SK-N-SH treated with all-trans-retinoic acid at 6 μM for 48 hours (cell line): ENCODE results near the gene SNPH.

Experiments used
- ATAC-seq: fragments of 200-7000 bp; cut with Tn5 transposase; 3 replicates; pipeline ENCODE4 v1.9.1; 2020; ENCODE audit warnings: mild to moderate bottlenecking, moderate library complexity
- ARNTL ChIP-seq: fragments of 450-650 bp; formaldehyde crosslinking; IDR thresholded peaks from 2 replicates; pipeline ENCODE4 v1.5.0; 2020; ENCODE audit warnings: low read depth, mild to moderate bottlenecking, moderate library complexity, borderline replicate concordance
- BACH2 ChIP-seq: fragments of 250-450 bp; sonication (Bioruptor Pico); IDR thresholded peaks from 2 replicates; pipeline ENCODE4 v1.9.0; 2021; ENCODE audit warnings: mild to moderate bottlenecking, borderline replicate concordance
- CSDC2 ChIP-seq: fragments of 250-450 bp; sonication (Bioruptor Pico); IDR thresholded peaks from 2 replicates; pipeline ENCODE4 v1.5.0; 2020; ENCODE audit warnings: mild to moderate bottlenecking, moderate library complexity
- ESRRG ChIP-seq: fragments of 250-450 bp; sonication (Bioruptor Pico); IDR thresholded peaks from 2 replicates; pipeline ENCODE4 v1.6.1; 2021; ENCODE audit warnings: mild to moderate bottlenecking
- GLIS3 ChIP-seq: fragments of 250-450 bp; sonication (Bioruptor Pico); IDR thresholded peaks from 2 replicates; pipeline ENCODE4 v1.5.0; 2020; ENCODE audit warnings: mild to moderate bottlenecking, moderate library complexity
- OSR1 ChIP-seq: fragments of 250-450 bp; sonication (Bioruptor Pico); IDR thresholded peaks from 2 replicates; pipeline ENCODE4 v1.8.0; 2022; ENCODE audit warnings: moderate library complexity, mild to moderate bottlenecking, inconsistent platforms
- PPARA ChIP-seq: fragments of 250-450 bp; sonication (Bioruptor Pico); IDR thresholded peaks from 2 replicates; pipeline ENCODE4 v1.5.0; 2020; ENCODE audit warnings: mild to moderate bottlenecking, borderline replicate concordance
- RARB ChIP-seq: fragments of 250-450 bp; sonication (Bioruptor Pico); IDR thresholded peaks from 2 replicates; pipeline ENCODE4 v1.8.0; 2021; ENCODE audit warnings: mild to moderate bottlenecking, moderate library complexity
- SNAI2 ChIP-seq: fragments of 250-450 bp; sonication (Bioruptor Pico); IDR thresholded peaks from 2 replicates; pipeline ENCODE4 v1.5.0; 2020; ENCODE audit warnings: mild to moderate bottlenecking, moderate library complexity
- TCF4 ChIP-seq: fragments of 250-450 bp; sonication (Bioruptor Pico); IDR thresholded peaks from 2 replicates; pipeline ENCODE4 v1.8.0; 2021; ENCODE audit warnings: mild to moderate bottlenecking, moderate library complexity, borderline replicate concordance
- TOX ChIP-seq: fragments of 250-450 bp; sonication (Bioruptor Pico); IDR thresholded peaks from 2 replicates; pipeline ENCODE4 v1.8.0; 2021; ENCODE audit warnings: mild to moderate bottlenecking, moderate library complexity, borderline replicate concordance
- TSHZ2 ChIP-seq: fragments of 250-450 bp; sonication (Bioruptor Pico); IDR thresholded peaks from 2 replicates; pipeline ENCODE4 v1.5.0; 2020; ENCODE audit warnings: mild to moderate bottlenecking, moderate library complexity
- ZC3H10 ChIP-seq: fragments of 250-450 bp; sonication (Bioruptor Pico); IDR thresholded peaks from 2 replicates; pipeline ENCODE4 v1.5.1; 2021; ENCODE audit warnings: mild to moderate bottlenecking, moderate library complexity
- ZFP30 ChIP-seq: fragments of 450-650 bp; formaldehyde crosslinking; IDR thresholded peaks from 2 replicates; pipeline ENCODE4 v1.5.0; 2022; ENCODE audit warnings: mild to moderate bottlenecking, moderate library complexity
- ZNF565 ChIP-seq: fragments of 450-650 bp; formaldehyde crosslinking; conservative IDR thresholded peaks from 2 replicates; pipeline ENCODE4 v1.5.0; 2020; ENCODE audit warnings: low read depth, mild to moderate bottlenecking, moderate library complexity
- ZNF70 ChIP-seq: fragments of 450-650 bp; formaldehyde crosslinking; IDR thresholded peaks from 2 replicates; pipeline ENCODE4 v1.5.0; 2020; ENCODE audit warnings: mild to moderate bottlenecking, moderate library complexity
- ZNF8 ChIP-seq: fragments of 450-650 bp; formaldehyde crosslinking; IDR thresholded peaks from 2 replicates; pipeline ENCODE4 v1.5.0; 2020; ENCODE audit warnings: mild to moderate bottlenecking, moderate library complexity
- TF ChIP-seq, protein P1 (sequence below): fragments of 250-450 bp; sonication (Bioruptor Pico); IDR thresholded peaks from 2 replicates; pipeline ENCODE4 v1.8.0; 2021; ENCODE audit warnings: low read depth, mild to moderate bottlenecking, moderate library complexity, borderline replicate concordance
- TF ChIP-seq, protein P2 (sequence below): fragments of 250-450 bp; sonication (Bioruptor Pico); IDR thresholded peaks from 2 replicates; pipeline ENCODE4 v1.8.0; 2020; ENCODE audit warnings: mild to moderate bottlenecking, moderate library complexity, borderline replicate concordance
- TF ChIP-seq, protein P3 (sequence below): fragments of 250-450 bp; sonication (Bioruptor Pico); IDR thresholded peaks from 2 replicates; pipeline ENCODE4 v1.5.1; 2021; ENCODE audit warnings: mild to moderate bottlenecking, moderate library complexity

SNPH gene

DNA sequence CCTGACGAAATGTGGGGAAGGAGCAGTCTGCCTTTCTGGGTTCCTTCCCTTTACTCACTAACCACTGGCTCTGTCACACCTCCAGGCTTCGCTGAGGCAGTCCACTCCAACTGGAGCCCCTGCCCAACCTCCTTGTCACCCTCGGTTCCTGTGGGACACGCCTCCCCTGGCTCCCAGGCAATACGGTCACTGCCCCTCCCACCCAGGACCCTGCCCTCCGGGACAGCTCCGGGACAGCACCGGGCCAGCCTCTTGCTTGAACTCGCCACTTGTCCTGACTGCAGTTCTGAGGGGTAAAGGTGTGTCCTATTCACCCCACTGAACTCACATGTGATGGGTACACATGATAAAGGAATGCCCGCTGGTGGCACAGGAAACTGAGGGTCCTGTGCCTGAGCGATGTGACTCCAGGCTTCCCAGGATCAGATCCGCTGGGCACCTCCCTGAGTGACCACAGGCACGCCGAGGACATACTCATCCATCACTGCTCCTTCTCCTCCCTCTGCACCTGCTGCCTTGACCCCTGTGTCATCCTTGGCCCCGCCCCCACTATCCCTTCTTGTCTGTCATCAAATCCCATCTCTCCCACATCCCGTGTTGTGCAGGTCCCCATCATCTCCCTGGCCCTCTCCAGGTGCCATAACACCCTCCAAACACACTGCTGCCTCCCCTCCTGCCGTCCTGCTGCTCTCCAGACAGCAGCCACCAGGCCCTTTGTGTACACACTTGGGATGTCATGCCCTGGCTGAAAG lies 55.0 kb downstream of the SNPH start (continued):
- TF ChIP-seq, protein P1, sequence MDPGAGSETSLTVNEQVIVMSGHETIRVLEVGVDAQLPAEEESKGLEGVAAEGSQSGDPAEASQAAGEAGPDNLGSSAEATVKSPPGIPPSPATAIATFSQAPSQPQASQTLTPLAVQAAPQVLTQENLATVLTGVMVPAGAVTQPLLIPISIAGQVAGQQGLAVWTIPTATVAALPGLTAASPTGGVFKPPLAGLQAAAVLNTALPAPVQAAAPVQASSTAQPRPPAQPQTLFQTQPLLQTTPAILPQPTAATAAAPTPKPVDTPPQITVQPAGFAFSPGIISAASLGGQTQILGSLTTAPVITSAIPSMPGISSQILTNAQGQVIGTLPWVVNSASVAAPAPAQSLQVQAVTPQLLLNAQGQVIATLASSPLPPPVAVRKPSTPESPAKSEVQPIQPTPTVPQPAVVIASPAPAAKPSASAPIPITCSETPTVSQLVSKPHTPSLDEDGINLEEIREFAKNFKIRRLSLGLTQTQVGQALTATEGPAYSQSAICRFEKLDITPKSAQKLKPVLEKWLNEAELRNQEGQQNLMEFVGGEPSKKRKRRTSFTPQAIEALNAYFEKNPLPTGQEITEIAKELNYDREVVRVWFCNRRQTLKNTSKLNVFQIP = no peak
- TF ChIP-seq ZNF70 (CRISPR knock-in tag) (no peak), ZC3H10 (no peak), PPARA (CRISPR knock-in tag) (no peak), ZNF565 (CRISPR knock-in tag) (no peak)
- TF ChIP-seq, protein P2, sequence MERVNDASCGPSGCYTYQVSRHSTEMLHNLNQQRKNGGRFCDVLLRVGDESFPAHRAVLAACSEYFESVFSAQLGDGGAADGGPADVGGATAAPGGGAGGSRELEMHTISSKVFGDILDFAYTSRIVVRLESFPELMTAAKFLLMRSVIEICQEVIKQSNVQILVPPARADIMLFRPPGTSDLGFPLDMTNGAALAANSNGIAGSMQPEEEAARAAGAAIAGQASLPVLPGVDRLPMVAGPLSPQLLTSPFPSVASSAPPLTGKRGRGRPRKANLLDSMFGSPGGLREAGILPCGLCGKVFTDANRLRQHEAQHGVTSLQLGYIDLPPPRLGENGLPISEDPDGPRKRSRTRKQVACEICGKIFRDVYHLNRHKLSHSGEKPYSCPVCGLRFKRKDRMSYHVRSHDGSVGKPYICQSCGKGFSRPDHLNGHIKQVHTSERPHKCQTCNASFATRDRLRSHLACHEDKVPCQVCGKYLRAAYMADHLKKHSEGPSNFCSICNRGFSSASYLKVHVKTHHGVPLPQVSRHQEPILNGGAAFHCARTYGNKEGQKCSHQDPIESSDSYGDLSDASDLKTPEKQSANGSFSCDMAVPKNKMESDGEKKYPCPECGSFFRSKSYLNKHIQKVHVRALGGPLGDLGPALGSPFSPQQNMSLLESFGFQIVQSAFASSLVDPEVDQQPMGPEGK = no peak

DNA sequence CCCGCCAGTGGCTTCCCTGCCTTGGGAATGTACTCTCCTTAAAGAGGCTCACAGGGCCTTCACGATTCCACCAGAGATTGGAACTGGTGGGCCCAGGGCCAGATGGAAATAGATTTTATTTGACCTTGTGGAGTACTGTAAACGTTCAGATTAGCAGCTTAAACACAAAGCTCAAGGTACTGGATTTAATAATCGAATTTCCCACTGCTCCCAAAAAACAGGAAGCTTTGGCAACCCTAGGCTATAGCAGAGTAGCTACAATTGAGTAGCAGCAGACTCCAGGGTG lies 55.5 kb downstream of the SNPH start:
- TF ChIP-seq TSHZ2 (CRISPR knock-in tag) (no peak), ZFP30 (no peak), CSDC2 (CRISPR knock-in tag) (no peak), OSR1 (CRISPR knock-in tag) (no peak), ESRRG (CRISPR knock-in tag) (no peak), ZNF565 (CRISPR knock-in tag) (no peak), TOX (no peak), SNAI2 (no peak), GLIS3 (no peak), ARNTL (CRISPR knock-in tag) (no peak), ZNF70 (CRISPR knock-in tag) (no peak)
- TF ChIP-seq, protein P2 = no peak
- TF ChIP-seq, protein P1 = no peak
- no peak for ATAC-seq

- no peak for TF ChIP-seq GLIS3
- TF ChIP-seq ESRRG (CRISPR knock-in tag) = no peak
- no peak for TF ChIP-seq TCF4
- TF ChIP-seq CSDC2 (CRISPR knock-in tag) = 0 out of 2 replicates have a peak, but pooled peaks have one; percentile 13
- TF ChIP-seq, all 23 proteins: peak for 1
- peak; percentile 67 for ATAC-seq
These were observed 56.6 kb downstream of the SNPH start for GRCh38 chr20:1322511-1323245.

GRCh38 chr20:1323256-1323655 lies 57.2 kb downstream of the SNPH start:
- peak; percentile 3; the same call in 2 of the 3 replicates for ATAC-seq
- TF ChIP-seq RARB (CRISPR knock-in tag) (no peak), PPARA (CRISPR knock-in tag) (no peak), TCF4 (no peak), ZNF565 (CRISPR knock-in tag) (no peak), TOX (no peak), ARNTL (CRISPR knock-in tag) (no peak), CSDC2 (CRISPR knock-in tag) (no peak), SNAI2 (no peak), ZNF8 (CRISPR knock-in tag) (no peak), BACH2 (CRISPR knock-in tag) (no peak), ESRRG (CRISPR knock-in tag) (no peak), ZNF70 (CRISPR knock-in tag) (no peak)
- TF ChIP-seq, protein P2 = no peak
- TF ChIP-seq, protein P3, sequence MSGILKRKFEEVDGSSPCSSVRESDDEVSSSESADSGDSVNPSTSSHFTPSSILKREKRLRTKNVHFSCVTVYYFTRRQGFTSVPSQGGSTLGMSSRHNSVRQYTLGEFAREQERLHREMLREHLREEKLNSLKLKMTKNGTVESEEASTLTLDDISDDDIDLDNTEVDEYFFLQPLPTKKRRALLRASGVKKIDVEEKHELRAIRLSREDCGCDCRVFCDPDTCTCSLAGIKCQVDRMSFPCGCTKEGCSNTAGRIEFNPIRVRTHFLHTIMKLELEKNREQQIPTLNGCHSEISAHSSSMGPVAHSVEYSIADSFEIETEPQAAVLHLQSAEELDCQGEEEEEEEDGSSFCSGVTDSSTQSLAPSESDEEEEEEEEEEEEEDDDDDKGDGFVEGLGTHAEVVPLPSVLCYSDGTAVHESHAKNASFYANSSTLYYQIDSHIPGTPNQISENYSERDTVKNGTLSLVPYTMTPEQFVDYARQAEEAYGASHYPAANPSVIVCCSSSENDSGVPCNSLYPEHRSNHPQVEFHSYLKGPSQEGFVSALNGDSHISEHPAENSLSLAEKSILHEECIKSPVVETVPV (CRISPR knock-in tag) = no peak
